Smooth muscle cell (in vitro differentiated cells): Measurements from ENCODE around the gene THRB. TPM values are rescaled to one million over a fixed set of nuclear protein-coding genes. Genes with fewer than 3 reads are reported as not detected.

Experiments used
- DNase-seq: peaks from one replicate; lab custom pipeline; 2025; ENCODE audit not compliant: unreplicated experiment; lab: John Stamatoyannopoulos, UW
- H2AFZ ChIP-seq: fragments of 200-600 bp; sonication (generic); 2 replicates; pipeline ENCODE4 v1.6.0; 2016; ENCODE audit warnings: antibody characterized with exemption, low read depth, mild to moderate bottlenecking
- H3F3A ChIP-seq: fragments of 200-600 bp; sonication (generic); 2 replicates; pipeline ENCODE4 v1.6.0; 2017; ENCODE audit warnings: antibody characterized with exemption, low read depth
- H3K27ac ChIP-seq: fragments of 200-600 bp; sonication (generic); 2 replicates; pipeline ENCODE4 v1.5.1; 2016; ENCODE audit warnings: low read depth, mild to moderate bottlenecking
- H3K27me3 ChIP-seq: fragments of 200-600 bp; sonication (generic); 2 replicates; pipeline ENCODE4 v1.6.1; 2016; ENCODE audit warnings: low read depth, mild to moderate bottlenecking
- H3K36me3 ChIP-seq: fragments of 200-600 bp; sonication (generic); 2 replicates; pipeline ENCODE4 v1.5.1; 2016; ENCODE audit warnings: low read depth
- H3K4me1 ChIP-seq: fragments of 200-600 bp; sonication (generic); 2 replicates; pipeline ENCODE4 v1.5.1; 2016; ENCODE audit warnings: low read depth
- H3K4me2 ChIP-seq: fragments of 200-600 bp; sonication (generic); 2 replicates; pipeline ENCODE4 v1.6.0; 2016; ENCODE audit warnings: mild to moderate bottlenecking
- H3K4me3 ChIP-seq: fragments of 200-600 bp; sonication (generic); 2 replicates; pipeline ENCODE4 v1.5.1; 2016; ENCODE audit warnings: mild to moderate bottlenecking
- H3K79me2 ChIP-seq: fragments of 200-600 bp; sonication (generic); 2 replicates; pipeline ENCODE4 v1.6.0; 2016; ENCODE audit warnings: low read depth, mild to moderate bottlenecking
- H3K9ac ChIP-seq: fragments of 200-600 bp; sonication (generic); 2 replicates; pipeline ENCODE4 v1.6.0; 2016; ENCODE audit warnings: low read depth
- H3K9me3 ChIP-seq: fragments of 200-600 bp; sonication (generic); replicated peaks from 2 replicates; pipeline ENCODE4 v1.5.1; 2016; ENCODE audit warnings: low read depth
- H4K20me1 ChIP-seq: fragments of 200-600 bp; sonication (generic); 2 replicates; pipeline ENCODE4 v1.6.0; 2016; ENCODE audit warnings: low read depth
- CTCF ChIP-seq: fragments of 200-600 bp; sonication (generic); IDR thresholded peaks from 2 replicates; pipeline ENCODE4 v1.5.1; 2017; ENCODE audit warnings: borderline replicate concordance, mild to moderate bottlenecking, antibody characterized with exemption; ENCODE audit not compliant: insufficient read depth, poor library complexity, severe bottlenecking
- WGBS: methylation state at CpG from one replicate; pipeline ENCODE4 v1.1.7; 2016; ENCODE audit warnings: low lambda C conversion rate; 5-methylcytosine and 5-hydroxymethylcytosine counted together
- polyA plus RNA-seq: library from polyadenylated mRNA; unstranded; fragments of >200 nt; fragmentation: Nextera tagmentation; extraction: Ambion mirVana; gene quantifications from 2 replicates; pipeline ENCODE4 v1.2.1, GENCODE V29; 2016
- total RNA-seq: library from RNA; depleted of rRNA; stranded (reverse); fragments of >200 nt; gene quantifications from 2 replicates; pipeline ENCODE4 v1.2.3, GENCODE V29; 2014

THRB gene
- total and polyA plus RNA-seq, 2 experiments from 2014 or later, result 5.6 to 43.8 TPM

GRCh38 chr3:24434651-24435050 is 60.0 kb downstream of the THRB start:
- Histone ChIP-seq H3K9ac (no peak overlapping the region), H4K20me1 (peaks cover 6% of the 10 kb centered on the region), H3K27ac (no peak overlapping the region), H3F3A (no peaks in the 10 kb centered on the region), H3K4me1 (peaks cover 3% of the 10 kb centered on the region), H3K27me3 (no peaks in the 10 kb centered on the region), H3K79me2 (peaks cover 6% of the 10 kb centered on the region), H3K4me2 (no peak overlapping the region), H3K9me3 (no peaks in the 10 kb centered on the region), H2AFZ (no peak overlapping the region), H3K4me3 (no peak overlapping the region), H3K36me3 (peaks cover 1% of the 10 kb centered on the region)
- DNase-seq, result no peak
- no peak for TF ChIP-seq CTCF
- WGBS, result 93% methylated on average over 1 of the region's 1 CpG

GRCh38 chr3:24433838-24434591 is 60.6 kb downstream of the THRB start:
- H3K27ac ChIP-seq, result no peak overlapping the region
- 89% methylated on average over 5 of the region's 5 CpGs for WGBS

GRCh38 chr3:24432989-24433388 is 61.7 kb downstream of the THRB start:
- Histone ChIP-seq H3K4me2 (no peak overlapping the region), H3K9ac (no peak overlapping the region), H3K27me3 (peaks cover 2% of the 10 kb centered on the region), H3K4me1 (peaks cover 3% of the 10 kb centered on the region), H3K79me2 (peaks cover 6% of the 10 kb centered on the region), H4K20me1 (peaks cover 7% of the 10 kb centered on the region), H3K36me3 (peaks cover 2% of the 10 kb centered on the region), H3K4me3 (no peak overlapping the region), H3F3A (no peaks in the 10 kb centered on the region), H3K27ac (no peak overlapping the region), H3K9me3 (no peaks in the 10 kb centered on the region), H2AFZ (no peak overlapping the region)
- TF ChIP-seq CTCF, result no peak
- DNase-seq, result no peak

More at GRCh38 chr3:24433838-24434591, 60.6 kb downstream of the THRB start:
- Histone ChIP-seq H3K9ac (no peak overlapping the region), H3K4me2 (no peak overlapping the region), H3K27me3 (no peaks in the 10 kb centered on the region), H3K9me3 (no peaks in the 10 kb centered on the region), H4K20me1 (peaks cover 7% of the 10 kb centered on the region), H3F3A (no peaks in the 10 kb centered on the region), H3K79me2 (peaks cover 6% of the 10 kb centered on the region), H2AFZ (no peak overlapping the region), H3K4me1 (peaks cover 3% of the 10 kb centered on the region), H3K36me3 (peaks cover 2% of the 10 kb centered on the region), H3K4me3 (no peak overlapping the region)
- no peak for DNase-seq
- TF ChIP-seq CTCF, result no peak

- H3K36me3 ChIP-seq, result peaks cover 2% of the 10 kb centered on the region
- H3K4me2 ChIP-seq, result no peak overlapping the region
- H2AFZ ChIP-seq, result no peak overlapping the region
- peaks cover 3% of the 10 kb centered on the region for H4K20me1 ChIP-seq
- H3K4me3 ChIP-seq, result no peak overlapping the region
- no peaks in the 10 kb centered on the region for H3K9me3 ChIP-seq
- H3F3A ChIP-seq, result no peaks in the 10 kb centered on the region
- peaks cover 6% of the 10 kb centered on the region for H3K79me2 ChIP-seq
- peaks cover 10% of the 10 kb centered on the region for H3K27me3 ChIP-seq
- H3K9ac ChIP-seq, result no peak overlapping the region
- WGBS, result 67% methylated on average over 2 of the region's 2 CpGs
- no peaks in the 10 kb centered on the region for H3K4me1 ChIP-seq
- no peak for TF ChIP-seq CTCF
- H3K27ac ChIP-seq, result no peak overlapping the region
- DNase-seq, result no peak
These were observed 66.2 kb downstream of the THRB start for GRCh38 chr3:24428481-24428880.
